ENCODE measurements around the gene PMPCA. TPM values are rescaled to one million over a fixed set of nuclear protein-coding genes. Genes with fewer than 3 reads are reported as not detected.

The PMPCA gene
- polyA plus RNA-seq, 1 donor (not counting 4 experiments of a cell fraction or from before 2014, with no cell fraction given): 85.9 TPM

- no peak for FAIRE-seq
- Histone ChIP-seq H3K9me1 (ENCODE audit: control insufficient read depth, extremely low read depth, insufficient read depth, low read length) (no peaks in the 10 kb centered on the region), H3K4me2 (ENCODE audit: control insufficient read depth, extremely low read depth, insufficient read depth, low read depth, low read length) (no peak overlapping the region), H3K79me2 (ENCODE audit: control insufficient read depth, insufficient read depth, low read length) (no peaks in the 10 kb centered on the region), H3K9ac (ENCODE audit: control insufficient read depth, extremely low read depth, insufficient read depth, low read length) (no peak overlapping the region), H4K20me1 (ENCODE audit: control insufficient read depth, extremely low read depth, insufficient read depth, low read length) (peaks cover 2% of the 10 kb centered on the region), H3K27ac (ENCODE audit: control insufficient read depth, insufficient read depth, low read length) (no peak overlapping the region), H3K36me3 (ENCODE audit: control insufficient read depth in 2 of 2, extremely low read depth in 1 of 2, insufficient read depth in 2 of 2, low read length in 2 of 2) (peaks cover 0 to 9% of the 10 kb centered on the region in 2 experiments), H2AFZ (ENCODE audit: control insufficient read depth, low read length) (no peak overlapping the region), H3K4me1 (ENCODE audit: control insufficient read depth, extremely low read depth, insufficient read depth, low read length) (peaks cover 8% of the 10 kb centered on the region), H3K27me3 (ENCODE audit: control insufficient read depth, extremely low read depth, insufficient read depth, low read length) (no peaks in the 10 kb centered on the region), H3K9me3 (ENCODE audit: control insufficient read depth, low read depth, low read length) (no peaks in the 10 kb centered on the region), H3K4me3 (ENCODE audit: control insufficient read depth in 2 of 3, extremely low read depth in 1 of 3, insufficient read depth in 2 of 3, low read depth in 1 of 3, low read length in 3 of 3) (no peak overlapping the region)
- DNase-seq (ENCODE audit: low read depth, low spot score): no peak
- no peak for TF ChIP-seq EZH2 (IDR thresholded peaks at IDR 0.05; ENCODE audit: low read length)
- TF ChIP-seq, protein P1, sequence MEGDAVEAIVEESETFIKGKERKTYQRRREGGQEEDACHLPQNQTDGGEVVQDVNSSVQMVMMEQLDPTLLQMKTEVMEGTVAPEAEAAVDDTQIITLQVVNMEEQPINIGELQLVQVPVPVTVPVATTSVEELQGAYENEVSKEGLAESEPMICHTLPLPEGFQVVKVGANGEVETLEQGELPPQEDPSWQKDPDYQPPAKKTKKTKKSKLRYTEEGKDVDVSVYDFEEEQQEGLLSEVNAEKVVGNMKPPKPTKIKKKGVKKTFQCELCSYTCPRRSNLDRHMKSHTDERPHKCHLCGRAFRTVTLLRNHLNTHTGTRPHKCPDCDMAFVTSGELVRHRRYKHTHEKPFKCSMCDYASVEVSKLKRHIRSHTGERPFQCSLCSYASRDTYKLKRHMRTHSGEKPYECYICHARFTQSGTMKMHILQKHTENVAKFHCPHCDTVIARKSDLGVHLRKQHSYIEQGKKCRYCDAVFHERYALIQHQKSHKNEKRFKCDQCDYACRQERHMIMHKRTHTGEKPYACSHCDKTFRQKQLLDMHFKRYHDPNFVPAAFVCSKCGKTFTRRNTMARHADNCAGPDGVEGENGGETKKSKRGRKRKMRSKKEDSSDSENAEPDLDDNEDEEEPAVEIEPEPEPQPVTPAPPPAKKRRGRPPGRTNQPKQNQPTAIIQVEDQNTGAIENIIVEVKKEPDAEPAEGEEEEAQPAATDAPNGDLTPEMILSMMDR (optimal IDR thresholded peaks at IDR 0.05 in 1 of 3, IDR thresholded peaks at IDR 0.05 in 1 of 3, conservative IDR thresholded peaks at IDR 0.05 in 1 of 3; ENCODE audit: extremely low read depth in 1 of 3, insufficient read depth in 2 of 3, low read length in 3 of 3): no peak
- dilution Hi-C loops (cut with MboI; ENCODE audit: extremely low pct_ligation_motif_present, low sequenced_read_pairs): no loop called here
These were observed 38.5 kb upstream of the PMPCA start for GRCh38 chr9:136372006-136372405.

DNA sequence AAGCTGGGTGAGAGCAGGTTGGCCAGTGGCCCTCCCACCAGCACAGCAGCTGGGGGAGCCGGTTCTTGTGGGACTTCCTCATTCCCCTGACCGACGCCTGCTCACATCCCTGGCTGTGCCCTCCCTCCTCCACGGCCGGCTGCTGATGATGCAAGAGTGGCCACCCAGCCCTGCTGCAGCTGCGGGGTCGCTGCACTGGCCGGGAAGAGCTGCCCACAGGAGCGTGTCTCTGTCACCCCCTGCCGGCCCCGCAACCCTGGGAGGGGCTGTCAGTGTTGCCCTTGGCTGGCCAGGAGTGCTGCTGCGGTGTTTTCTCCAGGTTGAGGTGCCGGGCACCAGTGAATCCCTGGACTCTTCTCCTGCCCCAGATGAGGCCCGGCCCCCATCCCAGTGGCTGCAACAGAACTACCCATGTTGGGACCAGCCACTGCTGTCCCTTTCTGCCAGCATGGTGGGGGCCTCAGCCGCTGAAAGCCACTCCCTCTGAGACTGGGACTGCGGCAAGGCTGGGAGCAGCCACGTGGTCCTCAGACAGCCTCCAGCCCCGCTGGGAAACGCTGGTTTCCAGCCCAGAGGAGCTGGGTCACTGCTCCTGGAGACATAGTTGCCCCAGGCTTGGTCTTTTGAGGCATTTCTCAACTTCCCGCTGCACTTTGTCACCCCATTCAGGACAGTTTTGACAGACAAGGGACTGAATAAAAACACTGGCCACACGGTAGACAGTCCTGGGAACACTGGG is 37.7 kb upstream of the PMPCA start:
- no peak overlapping the region for H3K27ac ChIP-seq (ENCODE audit: control insufficient read depth, insufficient read depth, low read length)
- DNase-seq (ENCODE audit: low read depth, low spot score): no peak
- TF ChIP-seq EZH2 (IDR thresholded peaks at IDR 0.05; ENCODE audit: low read length): no peak
- TF ChIP-seq, protein P1 (optimal IDR thresholded peaks at IDR 0.05 in 1 of 3, IDR thresholded peaks at IDR 0.05 in 1 of 3, conservative IDR thresholded peaks at IDR 0.05 in 1 of 3; ENCODE audit: extremely low read depth in 1 of 3, insufficient read depth in 2 of 3, low read length in 3 of 3): peak in 1 of 3 experiments; percentile 16

More for the DNA sequence above, 37.7 kb upstream of the PMPCA start:
- no peaks in the 10 kb centered on the region for H3K9me1 ChIP-seq (ENCODE audit: control insufficient read depth, extremely low read depth, insufficient read depth, low read length)
- H3K4me2 ChIP-seq (ENCODE audit: control insufficient read depth, extremely low read depth, insufficient read depth, low read depth, low read length): no peak overlapping the region
- no peak overlapping the region for H2AFZ ChIP-seq (ENCODE audit: control insufficient read depth, low read length)
- peaks cover 2% of the 10 kb centered on the region for H4K20me1 ChIP-seq (ENCODE audit: control insufficient read depth, extremely low read depth, insufficient read depth, low read length)
- no peaks in the 10 kb centered on the region for H3K27me3 ChIP-seq (ENCODE audit: control insufficient read depth, extremely low read depth, insufficient read depth, low read length)
- H3K9ac ChIP-seq (ENCODE audit: control insufficient read depth, extremely low read depth, insufficient read depth, low read length): no peak overlapping the region
- no peaks in the 10 kb centered on the region for H3K79me2 ChIP-seq (ENCODE audit: control insufficient read depth, insufficient read depth, low read length)
- peaks cover 8% of the 10 kb centered on the region for H3K4me1 ChIP-seq (ENCODE audit: control insufficient read depth, extremely low read depth, insufficient read depth, low read length)
- H3K36me3 ChIP-seq (ENCODE audit: control insufficient read depth in 2 of 2, extremely low read depth in 1 of 2, insufficient read depth in 2 of 2, low read length in 2 of 2): peaks cover 0 to 11% of the 10 kb centered on the region in 2 experiments
- H3K9me3 ChIP-seq (ENCODE audit: control insufficient read depth, low read depth, low read length): no peaks in the 10 kb centered on the region
- no peak for FAIRE-seq
- no peak overlapping the region for H3K4me3 ChIP-seq (ENCODE audit: control insufficient read depth in 2 of 3, extremely low read depth in 1 of 3, insufficient read depth in 2 of 3, low read depth in 1 of 3, low read length in 3 of 3)
- dilution Hi-C loops (cut with MboI; ENCODE audit: extremely low pct_ligation_motif_present, low sequenced_read_pairs): no loop called here

Data from keratinocyte (primary cell).